ENCODE data around the gene ANAPC7.

The ANAPC7 gene

DNA sequence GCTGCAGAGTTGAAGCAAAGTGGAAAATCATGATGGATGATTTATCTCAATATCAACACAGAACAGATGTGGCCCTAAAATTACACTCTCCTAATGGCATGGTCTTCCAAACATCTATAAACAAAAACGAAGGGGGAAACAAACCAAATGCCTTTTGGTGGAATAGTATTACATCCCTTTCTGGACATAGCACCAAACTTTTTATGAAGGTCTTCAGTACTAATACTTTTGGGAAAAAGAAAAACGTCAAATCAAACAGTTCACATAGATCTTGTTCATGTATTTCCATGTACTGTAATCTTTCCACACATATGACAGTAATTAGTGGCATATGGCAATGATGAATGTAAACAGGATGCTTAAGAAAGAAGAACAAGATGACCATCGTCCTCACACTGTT is 22.9 kb upstream of the ANAPC7 start:
- Histone ChIP-seq H3K4me2 (ENCODE audit: low read depth, low read length, poor library complexity, severe bottlenecking) (no peak overlapping the region), H3K9me3 (ENCODE audit: insufficient read depth, low read depth, low read length) (no peaks in the 10 kb centered on the region), H3K36me3 (ENCODE audit: insufficient read depth, low read length) (no peaks in the 10 kb centered on the region), H3F3A (ENCODE audit: low read depth) (no peaks in the 10 kb centered on the region), H3K9ac (ENCODE audit: low read depth, low read length, poor library complexity, severe bottlenecking) (no peak overlapping the region), H2AFZ (ENCODE audit: low read length) (no peak overlapping the region), H3K4me3 (ENCODE audit: low read length, poor library complexity, severe bottlenecking) (no peak overlapping the region), H3K9me2 (replicated peaks; ENCODE audit: low read depth, low read length) (no peaks in the 10 kb centered on the region), H3K27me3 (ENCODE audit: insufficient read depth, low read length, poor library complexity, severe bottlenecking) (no peaks in the 10 kb centered on the region), H3K79me2 (ENCODE audit: insufficient read depth, low read length) (no peaks in the 10 kb centered on the region), H3K4me1 (ENCODE audit: insufficient read depth, low read length, poor library complexity, severe bottlenecking) (no peaks in the 10 kb centered on the region), H4K20me1 (ENCODE audit: insufficient read depth, low read length, poor library complexity, severe bottlenecking) (no peaks in the 10 kb centered on the region)
- no peak for TF ChIP-seq EZH2phosphoT487 (IDR thresholded peaks at IDR 0.05; ENCODE audit: borderline replicate concordance)
- TF ChIP-seq, protein P1, sequence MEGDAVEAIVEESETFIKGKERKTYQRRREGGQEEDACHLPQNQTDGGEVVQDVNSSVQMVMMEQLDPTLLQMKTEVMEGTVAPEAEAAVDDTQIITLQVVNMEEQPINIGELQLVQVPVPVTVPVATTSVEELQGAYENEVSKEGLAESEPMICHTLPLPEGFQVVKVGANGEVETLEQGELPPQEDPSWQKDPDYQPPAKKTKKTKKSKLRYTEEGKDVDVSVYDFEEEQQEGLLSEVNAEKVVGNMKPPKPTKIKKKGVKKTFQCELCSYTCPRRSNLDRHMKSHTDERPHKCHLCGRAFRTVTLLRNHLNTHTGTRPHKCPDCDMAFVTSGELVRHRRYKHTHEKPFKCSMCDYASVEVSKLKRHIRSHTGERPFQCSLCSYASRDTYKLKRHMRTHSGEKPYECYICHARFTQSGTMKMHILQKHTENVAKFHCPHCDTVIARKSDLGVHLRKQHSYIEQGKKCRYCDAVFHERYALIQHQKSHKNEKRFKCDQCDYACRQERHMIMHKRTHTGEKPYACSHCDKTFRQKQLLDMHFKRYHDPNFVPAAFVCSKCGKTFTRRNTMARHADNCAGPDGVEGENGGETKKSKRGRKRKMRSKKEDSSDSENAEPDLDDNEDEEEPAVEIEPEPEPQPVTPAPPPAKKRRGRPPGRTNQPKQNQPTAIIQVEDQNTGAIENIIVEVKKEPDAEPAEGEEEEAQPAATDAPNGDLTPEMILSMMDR (conservative IDR thresholded peaks at IDR 0.05; ENCODE audit: low read length): no peak

DNA sequence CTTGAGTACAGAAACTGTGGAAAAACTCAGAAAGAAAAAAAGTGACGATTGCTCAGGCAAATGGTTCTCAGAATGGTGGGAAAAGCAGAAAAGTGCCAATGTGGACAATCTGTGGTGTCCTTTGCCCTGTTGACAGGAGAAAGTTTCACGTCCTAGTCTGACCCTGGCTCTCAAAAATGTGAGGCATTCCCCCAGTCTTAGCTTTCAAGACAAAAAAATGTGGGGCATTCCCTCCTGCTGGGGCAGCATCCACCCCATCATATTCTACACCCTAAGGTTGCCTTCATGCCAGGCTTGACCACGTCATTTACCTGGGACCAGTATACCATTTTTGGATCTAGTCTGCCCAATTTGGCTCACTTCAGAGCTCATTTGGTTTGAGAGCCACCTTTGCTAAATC is 20.7 kb upstream of the ANAPC7 start:
- H3K36me3 ChIP-seq (ENCODE audit: insufficient read depth, low read length): no peaks in the 10 kb centered on the region
- H3K9me2 ChIP-seq (replicated peaks; ENCODE audit: low read depth, low read length): no peaks in the 10 kb centered on the region
- H3K4me3 ChIP-seq (ENCODE audit: low read length, poor library complexity, severe bottlenecking): no peak overlapping the region
- TF ChIP-seq EZH2phosphoT487 (IDR thresholded peaks at IDR 0.05; ENCODE audit: borderline replicate concordance): no peak
- TF ChIP-seq, protein P1 (conservative IDR thresholded peaks at IDR 0.05; ENCODE audit: low read length): no peak
- no peaks in the 10 kb centered on the region for H3K4me1 ChIP-seq (ENCODE audit: insufficient read depth, low read length, poor library complexity, severe bottlenecking)
- H3K4me2 ChIP-seq (ENCODE audit: low read depth, low read length, poor library complexity, severe bottlenecking): no peak overlapping the region
- H3F3A ChIP-seq (ENCODE audit: low read depth): no peaks in the 10 kb centered on the region
- no peaks in the 10 kb centered on the region for H3K27me3 ChIP-seq (ENCODE audit: insufficient read depth, low read length, poor library complexity, severe bottlenecking)
- H2AFZ ChIP-seq (ENCODE audit: low read length): 0 out of 2 replicates have a peak overlapping the region, but pooled peaks have one; percentile 28
- H4K20me1 ChIP-seq (ENCODE audit: insufficient read depth, low read length, poor library complexity, severe bottlenecking): no peaks in the 10 kb centered on the region
- no peak overlapping the region for H3K9ac ChIP-seq (ENCODE audit: low read depth, low read length, poor library complexity, severe bottlenecking)
- H3K9me3 ChIP-seq (ENCODE audit: insufficient read depth, low read depth, low read length): no peaks in the 10 kb centered on the region
- H3K79me2 ChIP-seq (ENCODE audit: insufficient read depth, low read length): no peaks in the 10 kb centered on the region

DNA sequence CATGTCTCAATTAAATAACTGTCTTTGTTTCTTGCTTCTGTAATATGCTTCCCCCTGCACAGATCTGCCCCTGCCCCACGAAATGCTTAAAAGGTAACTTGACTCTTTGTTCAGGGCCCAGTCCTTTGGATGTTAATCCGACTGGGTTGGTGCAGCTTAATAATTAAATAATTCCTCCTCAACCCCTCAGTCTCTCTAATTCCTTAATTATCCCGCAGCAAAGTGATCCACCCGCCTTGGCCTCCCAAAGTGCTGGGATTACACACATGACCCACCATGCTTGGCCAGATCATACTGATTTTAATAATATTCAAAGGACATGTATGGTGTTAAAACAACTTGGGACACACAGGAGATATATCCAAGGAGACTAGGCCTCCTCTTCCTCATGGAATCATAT is 18.2 kb upstream of the ANAPC7 start:
- Histone ChIP-seq H3K9ac (ENCODE audit: low read depth, low read length, poor library complexity, severe bottlenecking) (no peak overlapping the region), H2AFZ (ENCODE audit: low read length) (no peak overlapping the region), H3K4me2 (ENCODE audit: low read depth, low read length, poor library complexity, severe bottlenecking) (no peak overlapping the region), H4K20me1 (ENCODE audit: insufficient read depth, low read length, poor library complexity, severe bottlenecking) (no peaks in the 10 kb centered on the region), H3K4me3 (ENCODE audit: low read length, poor library complexity, severe bottlenecking) (no peak overlapping the region), H3K9me2 (replicated peaks; ENCODE audit: low read depth, low read length) (no peaks in the 10 kb centered on the region), H3F3A (ENCODE audit: low read depth) (no peaks in the 10 kb centered on the region), H3K36me3 (ENCODE audit: insufficient read depth, low read length) (no peaks in the 10 kb centered on the region), H3K79me2 (ENCODE audit: insufficient read depth, low read length) (no peaks in the 10 kb centered on the region), H3K9me3 (ENCODE audit: insufficient read depth, low read depth, low read length) (no peaks in the 10 kb centered on the region), H3K4me1 (ENCODE audit: insufficient read depth, low read length, poor library complexity, severe bottlenecking) (no peaks in the 10 kb centered on the region), H3K27me3 (ENCODE audit: insufficient read depth, low read length, poor library complexity, severe bottlenecking) (no peaks in the 10 kb centered on the region)
- no peak for TF ChIP-seq EZH2phosphoT487 (IDR thresholded peaks at IDR 0.05; ENCODE audit: borderline replicate concordance)
- TF ChIP-seq, protein P1 (conservative IDR thresholded peaks at IDR 0.05; ENCODE audit: low read length): no peak

All from Loucy (cell line).